Right lobe of liver (tissue), 4 donors: ENCODE data around the gene ITPR3.

Experiments
- POLR2A ChIP-seq: fragments of 450-650 bp; IDR thresholded peaks from one replicate; pipeline ENCODE4 v1.6.1; 2017; ENCODE audit warnings: antibody characterized with exemption, mild to moderate bottlenecking
- TF ChIP-seq, protein P1 (sequence below), 4 donors: fragments of 200-600 bp in 3 of 4; fragments of 450-650 bp in 1 of 4; IDR thresholded peaks; one replicate each; pipeline versions ENCODE4 v1.5.1 to v1.8.0; 2016 to 2022; ENCODE audit warnings: antibody characterized with exemption in 4 of 4, mild to moderate bottlenecking in 2 of 4
- donor health status: DM: no; HTN: no; CAD: no.
- donor health status: DM: no; HTN: no; CAD: no.
- donor health status: DM: no; HTN: yes; CAD: no.

DNA sequence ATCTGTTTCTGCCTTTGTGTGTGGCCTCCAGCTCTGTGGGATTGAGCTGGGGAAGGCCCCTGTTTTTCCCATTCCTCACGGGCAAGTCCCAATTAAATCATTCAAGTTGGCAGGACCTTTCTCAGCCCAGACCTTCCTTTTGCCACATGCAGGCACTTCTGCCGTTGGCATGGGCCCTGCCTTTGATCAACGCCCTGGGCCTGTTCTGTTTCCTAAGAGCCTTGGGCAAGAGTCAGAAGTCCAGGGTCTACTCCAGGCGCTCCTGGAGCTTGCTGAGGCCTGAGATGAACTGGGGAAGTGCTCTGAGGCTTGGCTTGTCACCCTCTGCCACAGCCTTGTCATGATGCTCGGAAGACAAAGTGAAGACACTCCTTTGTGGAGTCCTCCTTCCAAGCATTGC lies 118.4 kb downstream of the ITPR3 start:
- TF ChIP-seq, protein P1, sequence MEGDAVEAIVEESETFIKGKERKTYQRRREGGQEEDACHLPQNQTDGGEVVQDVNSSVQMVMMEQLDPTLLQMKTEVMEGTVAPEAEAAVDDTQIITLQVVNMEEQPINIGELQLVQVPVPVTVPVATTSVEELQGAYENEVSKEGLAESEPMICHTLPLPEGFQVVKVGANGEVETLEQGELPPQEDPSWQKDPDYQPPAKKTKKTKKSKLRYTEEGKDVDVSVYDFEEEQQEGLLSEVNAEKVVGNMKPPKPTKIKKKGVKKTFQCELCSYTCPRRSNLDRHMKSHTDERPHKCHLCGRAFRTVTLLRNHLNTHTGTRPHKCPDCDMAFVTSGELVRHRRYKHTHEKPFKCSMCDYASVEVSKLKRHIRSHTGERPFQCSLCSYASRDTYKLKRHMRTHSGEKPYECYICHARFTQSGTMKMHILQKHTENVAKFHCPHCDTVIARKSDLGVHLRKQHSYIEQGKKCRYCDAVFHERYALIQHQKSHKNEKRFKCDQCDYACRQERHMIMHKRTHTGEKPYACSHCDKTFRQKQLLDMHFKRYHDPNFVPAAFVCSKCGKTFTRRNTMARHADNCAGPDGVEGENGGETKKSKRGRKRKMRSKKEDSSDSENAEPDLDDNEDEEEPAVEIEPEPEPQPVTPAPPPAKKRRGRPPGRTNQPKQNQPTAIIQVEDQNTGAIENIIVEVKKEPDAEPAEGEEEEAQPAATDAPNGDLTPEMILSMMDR (IDR thresholded peaks at IDR 0.05) = no peak
- no peak for TF ChIP-seq POLR2A
